Sciatic nerve (tissue), 2 donors: ENCODE results near the gene CNKSR3. TPM values are rescaled to one million over a fixed set of nuclear protein-coding genes. Genes with fewer than 3 reads are reported as not detected.

Source experiments
- ATAC-seq: fragments of 200-7000 bp; cut with Tn5 transposase; one replicate; pipeline ENCODE4 v1.9.1; 2020; ENCODE audit warnings: mild to moderate bottlenecking, moderate library complexity
- DNase-seq: peaks from one replicate; pipeline ENCODE4 v3.0.0-alpha.2; 2020; ENCODE audit warnings: low spot score
- intact Hi-C: fragments of 100-400 bp; cut with DNase I; formaldehyde crosslinking; loops from one replicate; pipeline ENCODE4 v1.14.2; 2022
- total RNA-seq: library from RNA; stranded (reverse); fragmentation: NEBNext Ultra II Directional; extraction: Animal tissue kit (Norgen Biotek cat#: 25700); gene quantifications from one replicate; pipeline ENCODE4 v1.2.1, GENCODE V29; 2021
- donor health status: DM: no; HTN: no; CAD: no.
- donor health status: DM: no; HTN: no; CAD: no.

CNKSR3 gene
- total RNA-seq, 1 donor from 2014 or later, result 22.2 TPM

DNA sequence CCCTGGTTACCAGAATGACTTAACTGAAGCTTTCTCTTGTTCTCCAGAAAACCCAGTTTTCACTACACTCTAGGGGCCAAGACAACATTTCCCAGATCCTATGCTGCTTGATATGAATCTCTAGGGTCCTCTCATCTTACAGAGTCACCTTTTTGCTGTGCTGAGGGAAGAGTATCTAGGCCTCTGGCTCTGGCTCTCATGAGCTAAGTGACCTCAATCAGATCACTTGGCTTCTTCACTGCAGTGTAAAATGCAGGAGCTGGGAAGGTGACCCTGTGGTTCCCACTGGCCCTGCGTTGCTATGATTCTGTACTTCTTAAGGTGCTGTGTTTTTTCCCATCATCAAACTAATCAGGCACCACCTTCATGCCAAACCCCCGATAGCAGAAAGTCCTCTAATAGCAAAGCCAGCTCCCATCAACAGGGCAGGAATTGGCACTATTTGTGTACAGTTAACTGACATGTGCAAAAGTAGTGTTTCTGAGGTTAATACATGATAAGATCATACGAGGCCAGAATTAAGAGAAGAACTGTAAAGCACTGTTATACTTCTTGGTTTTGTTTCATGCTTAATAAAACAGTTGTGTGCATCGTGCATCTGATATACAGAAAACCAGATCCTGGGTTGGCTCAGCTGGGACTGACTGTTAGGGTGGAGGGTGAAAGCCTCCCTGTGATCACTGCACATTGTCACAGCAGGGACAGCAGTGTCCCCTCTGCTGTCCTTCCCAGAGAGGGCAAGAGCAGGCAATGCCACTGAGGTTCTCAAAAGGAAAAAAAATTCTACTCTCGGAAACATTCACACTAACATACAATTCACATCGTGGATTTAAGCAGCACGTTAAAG is 46.7 kb downstream of the CNKSR3 start:
- ATAC-seq (no peak), DNase-seq (no peak)
- intact Hi-C loops, result no loop called here

DNA sequence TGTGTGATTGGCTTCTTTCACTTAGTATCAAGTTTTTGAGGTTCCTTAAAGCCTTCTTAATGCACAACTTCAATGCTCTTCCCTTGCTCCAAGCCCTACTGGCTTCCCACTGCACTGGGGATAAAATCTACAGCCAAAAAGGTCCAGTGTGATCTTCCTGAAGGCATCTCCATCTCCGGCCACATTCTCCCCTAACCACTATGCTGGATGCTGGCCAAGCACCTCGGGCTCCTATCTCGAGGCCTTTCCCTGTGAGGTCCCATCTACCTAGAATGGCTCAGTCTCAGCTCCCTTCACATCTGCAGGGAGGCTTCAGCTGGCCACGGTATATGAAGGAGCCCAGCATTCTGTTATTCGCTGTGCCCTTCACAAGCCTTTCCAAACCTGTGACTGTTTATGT is 48.1 kb downstream of the CNKSR3 start:
- intact Hi-C loops, result no loop called here
- ATAC-seq (no peak), DNase-seq (no peak)

DNA sequence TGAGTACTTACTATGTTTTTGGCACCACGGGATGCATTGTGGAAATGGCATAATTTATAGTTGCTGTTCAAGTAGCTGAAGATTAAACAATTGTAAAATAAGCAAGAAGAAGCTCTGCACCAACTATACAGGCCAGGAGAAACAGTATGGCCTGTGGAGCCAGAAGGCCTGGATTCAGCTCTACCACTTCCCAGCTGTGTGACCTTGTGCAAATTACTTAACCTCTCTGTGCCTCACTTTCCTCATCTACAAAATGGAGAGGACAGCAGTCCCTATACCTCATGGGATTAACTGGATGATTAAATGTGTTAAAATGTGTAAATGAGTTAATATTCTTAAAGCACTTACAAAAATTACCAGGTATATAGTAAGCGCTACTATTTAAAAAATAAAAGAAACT is 49.1 kb downstream of the CNKSR3 start:
- intact Hi-C loops, result no loop called here
- ATAC-seq, result no peak
- DNase-seq, result no peak

DNA sequence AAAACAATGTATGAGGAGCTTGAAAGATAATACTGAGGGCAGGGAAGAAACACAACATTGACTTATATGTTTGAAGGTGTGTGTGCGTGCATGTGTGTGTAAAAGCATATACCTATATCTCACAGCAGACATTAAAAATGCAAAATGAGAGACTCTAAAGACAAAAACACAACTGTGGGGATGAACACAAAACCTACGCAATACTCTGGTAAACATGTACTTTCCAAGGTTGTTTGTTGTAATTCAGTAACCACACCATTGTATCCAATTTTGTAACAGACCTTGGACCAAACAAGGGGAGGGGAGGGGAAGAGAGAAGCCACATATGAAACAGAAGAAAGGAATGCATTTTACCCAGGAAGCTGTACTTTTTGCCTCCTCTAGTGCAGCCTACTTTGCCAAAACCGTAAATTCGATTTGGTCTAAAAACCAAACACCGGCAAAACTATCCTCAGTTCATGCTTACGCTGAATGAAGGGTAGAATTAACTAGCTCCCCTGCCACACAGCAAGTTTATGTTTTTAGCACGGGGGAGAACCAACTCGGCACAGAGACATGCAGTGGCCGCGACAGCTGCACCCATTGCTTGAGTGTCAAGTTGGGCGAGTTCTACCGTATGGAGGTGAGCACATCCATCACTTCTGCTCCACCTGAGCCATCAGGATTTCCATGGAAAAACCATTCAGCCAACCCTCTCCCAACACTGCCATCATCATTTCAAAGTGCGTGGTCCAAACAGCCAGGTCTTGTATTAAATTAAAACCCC is 50.0 kb downstream of the CNKSR3 start:
- DNase-seq (no peak), ATAC-seq (no peak)
- intact Hi-C loops, result no loop called here

DNA sequence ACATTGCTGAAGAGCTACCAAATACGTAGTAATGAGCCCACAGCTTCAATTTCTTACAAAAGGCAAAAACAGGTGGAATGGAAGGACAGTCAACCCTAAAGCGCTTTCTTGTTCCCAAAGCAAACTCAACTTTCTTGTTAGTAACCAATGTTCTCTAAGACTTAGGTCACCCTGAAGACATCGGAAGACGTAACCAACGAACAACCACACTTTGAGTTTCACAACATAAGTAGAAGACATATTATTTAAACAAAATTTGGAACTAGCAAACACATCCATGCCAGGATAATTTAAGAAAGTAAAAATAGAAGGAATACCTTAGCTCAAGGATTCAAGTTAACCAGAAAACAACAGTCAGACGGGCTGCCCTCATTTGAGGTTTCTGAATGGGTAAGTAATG is 51.0 kb downstream of the CNKSR3 start:
- ATAC-seq (no peak), DNase-seq (no peak)
- intact Hi-C loops, result no loop called here

DNA sequence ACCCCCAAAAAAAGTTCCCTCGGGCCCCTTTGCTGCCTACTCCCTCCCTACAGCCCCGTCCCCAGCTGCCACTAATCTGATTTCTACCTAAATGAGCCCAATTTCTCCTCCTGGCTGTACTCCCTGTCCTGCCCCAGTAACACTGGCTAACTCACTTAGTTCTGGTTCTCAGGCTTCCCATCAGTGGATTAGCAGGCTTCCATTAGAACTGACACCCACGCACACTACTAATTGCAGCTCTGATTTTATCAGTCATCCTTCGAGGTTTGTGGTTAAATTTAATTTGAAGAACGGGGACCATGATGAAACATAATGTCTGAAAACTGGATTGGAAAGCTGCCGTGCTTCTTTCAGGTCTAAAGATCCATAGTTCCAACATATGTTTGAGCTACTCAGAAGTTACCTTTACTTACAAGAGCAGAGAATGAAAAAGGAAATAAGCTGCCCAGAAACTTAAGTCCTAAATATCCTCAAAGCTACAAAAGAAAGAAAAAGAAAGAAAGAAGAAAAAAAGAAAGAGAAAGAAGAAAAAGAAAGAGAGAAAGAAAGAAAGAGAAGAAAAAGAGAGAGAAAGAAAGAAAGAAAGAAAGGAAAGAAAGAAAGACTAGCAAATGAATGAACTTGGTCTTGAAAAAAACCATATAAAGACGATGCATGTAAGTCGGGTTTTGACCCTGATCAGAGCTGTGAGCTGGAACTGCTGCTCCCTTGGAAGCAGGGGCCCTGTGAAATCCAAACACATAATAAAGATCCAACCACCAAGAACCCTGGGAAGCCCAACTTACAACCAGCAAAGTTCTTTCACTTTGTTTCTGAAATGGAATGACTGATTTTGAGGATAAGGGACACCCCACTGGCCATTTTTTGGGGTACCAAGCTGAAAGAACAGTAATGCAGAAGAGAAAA is 51.7 kb downstream of the CNKSR3 start:
- intact Hi-C loops, result no loop called here
- ATAC-seq (no peak), DNase-seq (no peak)

DNA sequence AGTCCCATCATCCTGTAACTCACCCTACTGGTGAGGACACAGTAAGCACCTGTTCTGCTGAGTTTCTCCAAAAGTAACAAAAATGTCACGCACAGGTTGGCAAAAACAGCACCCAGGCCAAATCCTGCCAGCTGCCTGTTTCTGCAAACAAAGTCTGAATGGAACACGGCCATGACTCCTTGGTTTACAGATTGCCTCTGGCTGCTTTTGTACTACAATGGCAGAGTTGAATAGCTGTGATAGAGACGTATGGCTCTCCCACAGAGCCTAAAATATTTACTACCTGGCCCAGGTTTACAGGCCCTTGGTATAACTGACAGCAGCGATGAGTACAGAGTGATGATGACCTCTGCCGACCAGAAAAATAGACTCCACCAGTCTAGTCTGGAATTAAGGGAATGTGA is 52.6 kb downstream of the CNKSR3 start:
- ATAC-seq, result no peak
- no peak for DNase-seq
- intact Hi-C loops, result no loop called here

DNA sequence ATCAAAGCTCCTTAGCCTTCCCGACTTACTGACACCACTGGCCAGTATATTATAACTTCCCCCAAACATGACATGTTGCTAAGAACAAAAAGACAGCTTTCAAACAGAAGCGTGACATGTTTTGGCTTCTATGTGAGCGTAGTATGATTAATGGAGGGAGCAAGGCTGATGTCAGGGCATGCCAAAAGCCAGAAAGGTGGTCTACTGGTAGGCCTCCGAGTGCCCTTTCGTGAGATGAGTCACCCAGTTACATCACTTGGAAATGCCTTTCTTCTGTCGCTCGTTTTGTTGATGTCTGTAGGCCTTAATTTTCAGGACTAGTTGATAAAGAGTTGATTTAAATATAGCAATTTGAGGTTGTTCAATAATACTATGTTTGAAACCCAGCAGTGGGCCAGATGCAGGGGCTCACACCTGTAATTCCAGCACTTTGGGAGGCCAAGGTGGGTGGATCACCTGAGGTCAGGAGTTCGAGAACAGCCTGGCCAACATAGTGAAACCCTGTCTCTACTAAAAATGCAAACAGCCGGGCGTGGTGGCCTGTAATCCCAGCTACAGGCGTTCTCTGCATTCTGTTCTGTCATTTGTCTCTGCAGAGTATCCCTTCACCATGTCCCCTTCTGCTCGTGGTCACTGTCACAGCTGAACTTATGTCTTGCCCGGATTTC is 53.3 kb downstream of the CNKSR3 start:
- DNase-seq, result no peak
- ATAC-seq, result no peak
- intact Hi-C loops, result no loop called here

DNA sequence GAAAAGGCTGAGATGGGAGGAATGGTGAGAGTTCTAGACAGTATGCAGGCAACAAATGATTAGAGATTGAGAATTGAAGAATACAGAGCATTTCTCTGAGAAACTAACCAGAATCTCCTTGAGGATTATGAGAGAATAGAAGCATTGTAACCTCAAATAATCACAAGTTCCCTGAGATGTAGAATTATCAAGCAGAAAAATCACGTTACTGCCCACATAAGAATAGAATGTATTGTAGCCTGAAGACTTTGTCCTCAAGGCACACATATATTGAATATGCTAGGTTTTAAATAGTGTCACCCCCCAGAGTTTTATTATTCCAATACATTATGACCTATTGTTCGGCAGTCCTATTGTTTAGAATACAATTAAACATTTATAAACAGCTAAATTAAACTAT is 57.2 kb downstream of the CNKSR3 start:
- ATAC-seq, result no peak
- DNase-seq, result no peak
- intact Hi-C loops, result no loop called here

DNA sequence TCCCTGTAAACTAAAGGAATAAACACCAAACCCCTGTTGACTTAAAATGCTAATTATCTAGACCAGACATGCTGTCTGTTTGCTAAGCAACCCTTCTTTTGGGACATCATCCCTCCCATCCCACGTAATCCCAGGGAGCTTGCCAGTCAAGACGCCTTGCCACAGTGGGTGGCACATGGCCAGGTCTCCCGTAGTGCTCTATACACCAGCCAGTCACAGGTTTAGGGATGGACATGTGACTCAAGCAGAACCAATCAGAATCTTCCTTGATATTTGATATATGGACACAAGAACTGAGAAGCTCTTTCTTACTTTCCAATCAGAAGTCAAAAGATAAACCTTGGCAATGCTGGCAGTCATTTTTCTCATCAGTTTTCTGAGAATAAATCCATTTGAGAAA is 60.0 kb downstream of the CNKSR3 start:
- intact Hi-C loops, result no loop called here
- ATAC-seq (no peak), DNase-seq (no peak)

DNA sequence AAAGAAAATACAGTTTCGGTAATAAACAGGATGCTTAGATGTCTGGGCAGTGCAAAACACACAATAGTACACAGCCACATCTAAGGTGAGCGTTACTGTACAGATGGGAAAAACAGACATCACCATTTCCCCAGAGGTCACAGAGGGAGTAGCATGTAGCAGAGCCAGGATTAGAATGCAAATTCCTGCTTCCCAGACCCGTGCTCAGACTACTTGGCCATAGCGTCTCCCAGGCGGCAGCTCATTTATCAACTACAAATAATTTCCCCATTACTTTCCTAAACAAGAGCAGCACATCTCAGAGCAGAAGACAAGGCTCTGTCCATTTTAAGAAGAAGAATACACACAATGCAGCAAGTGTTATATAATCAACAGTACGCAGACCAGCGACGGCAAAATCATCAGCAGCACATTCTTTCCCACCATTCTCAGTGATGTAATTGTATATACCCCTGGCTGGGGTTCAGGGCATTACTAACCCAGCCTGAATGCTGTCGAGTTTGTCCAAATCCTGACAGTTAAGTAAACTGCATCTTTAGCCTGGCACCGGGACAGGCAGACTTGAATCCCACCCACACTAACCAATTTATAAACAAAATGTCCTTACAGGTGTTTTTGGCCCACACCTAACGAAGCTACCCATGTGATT is 61.9 kb downstream of the CNKSR3 start:
- peak; percentile 80 for ATAC-seq
- DNase-seq, result no peak
- intact Hi-C loops, result no loop called here

DNA sequence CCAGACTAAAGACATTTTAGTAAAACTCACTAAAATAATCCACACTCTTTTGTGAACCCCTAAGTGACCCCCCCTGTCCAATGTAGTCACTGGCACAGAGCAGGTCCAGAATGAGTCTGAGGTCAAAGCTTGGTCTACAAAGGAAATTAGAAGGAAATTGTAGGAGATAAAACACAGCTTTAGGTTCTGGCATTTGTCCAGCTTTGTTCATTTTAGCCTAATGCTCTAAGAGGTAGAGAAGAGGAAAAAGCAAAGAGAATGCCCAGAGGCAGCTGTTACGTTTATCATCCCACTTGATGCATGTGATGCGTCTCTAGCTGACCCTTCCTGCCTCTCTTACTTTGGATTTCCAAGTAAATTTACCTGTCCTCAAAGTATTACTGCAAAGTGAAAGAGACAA is 62.5 kb downstream of the CNKSR3 start:
- no peak for DNase-seq
- intact Hi-C loops, result no loop called here
- no peak for ATAC-seq

DNA sequence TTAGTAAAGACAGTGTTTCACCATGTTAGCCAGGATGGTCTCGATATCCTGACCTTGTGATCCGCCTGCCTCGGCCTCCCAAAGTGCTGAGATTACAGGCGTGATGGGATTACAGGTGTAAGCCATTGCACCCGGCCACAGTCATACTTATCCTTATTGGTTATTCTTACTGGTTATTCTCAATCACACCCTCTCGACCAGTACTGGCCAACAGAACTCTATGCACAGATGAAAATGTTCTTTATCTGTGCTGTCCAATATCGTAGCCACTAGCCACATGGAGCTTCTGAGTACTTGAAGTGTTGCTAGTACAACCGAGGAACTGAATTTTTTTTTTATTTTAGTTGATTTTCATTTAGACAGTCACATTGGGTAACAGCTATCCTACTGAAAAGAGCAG is 63.5 kb downstream of the CNKSR3 start:
- intact Hi-C loops, result no loop called here
- no peak for ATAC-seq
- DNase-seq, result no peak

DNA sequence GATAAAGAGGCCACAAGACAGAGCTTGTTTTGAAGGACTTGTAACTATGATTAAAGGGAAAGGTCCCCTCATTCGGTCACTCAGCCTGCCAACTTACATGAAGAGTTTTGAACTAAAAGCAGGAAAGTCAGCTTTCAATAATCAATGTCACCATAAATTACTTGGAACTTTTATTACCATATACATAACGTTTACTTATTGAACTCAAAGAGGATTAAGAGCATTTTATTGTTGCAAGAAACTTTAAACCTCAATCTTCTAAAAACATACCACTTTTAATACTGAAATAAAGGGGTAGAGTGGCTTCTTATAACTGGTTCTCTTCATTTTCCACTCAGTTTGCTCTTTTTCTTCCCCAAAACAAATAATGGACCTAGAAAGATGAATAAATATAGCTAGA is 65.1 kb downstream of the CNKSR3 start:
- ATAC-seq (no peak), DNase-seq (no peak)
- intact Hi-C loops, result no loop called here

DNA sequence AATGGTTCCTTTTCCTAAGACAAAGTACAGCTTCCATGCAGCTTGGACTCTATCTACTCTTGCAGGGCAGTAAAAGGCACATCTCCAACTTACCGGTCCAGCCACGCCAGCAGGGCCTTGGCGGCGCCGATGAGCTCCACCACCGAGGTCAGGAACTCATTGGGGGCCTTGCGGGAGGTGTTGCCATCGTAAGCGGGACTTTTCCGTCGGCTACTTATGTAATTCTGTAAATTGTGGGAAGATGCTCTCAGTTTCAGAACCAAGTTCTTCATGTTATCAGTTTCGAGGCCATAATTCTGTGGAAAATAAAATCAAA is 68.5 kb downstream of the CNKSR3 start:
- intact Hi-C loops, result no loop called here
- no peak for ATAC-seq
- DNase-seq, result no peak

DNA sequence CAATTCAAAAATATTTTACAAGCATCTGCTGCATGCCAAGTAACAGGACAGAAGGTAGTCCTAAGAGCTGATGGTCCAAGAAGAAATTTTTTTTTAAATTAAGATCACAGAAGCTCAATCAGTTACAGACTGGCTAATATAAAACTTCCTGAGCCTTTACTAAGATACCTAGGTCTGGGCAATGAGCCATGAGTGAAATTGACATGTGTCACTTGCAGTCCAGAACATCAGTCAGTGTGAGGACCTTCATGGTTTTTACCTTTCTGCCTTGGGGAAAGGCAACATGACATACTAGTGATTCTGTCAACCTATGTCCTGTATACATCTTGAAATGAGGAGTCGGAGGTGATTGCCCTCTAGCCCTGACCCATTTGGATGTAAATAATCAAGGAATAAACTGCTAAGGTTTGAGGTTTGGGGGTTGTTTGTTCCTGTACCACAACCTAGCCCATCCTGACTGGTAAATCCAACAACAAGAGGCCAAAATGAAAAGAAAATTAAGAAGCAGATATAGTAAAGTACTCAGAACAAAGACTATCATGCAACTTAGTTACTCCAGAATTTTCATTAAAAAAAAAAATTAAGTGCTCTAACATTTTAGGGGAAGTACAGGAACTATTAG is 70.0 kb downstream of the CNKSR3 start:
- no peak for ATAC-seq
- intact Hi-C loops, result no loop called here
- DNase-seq, result no peak

DNA sequence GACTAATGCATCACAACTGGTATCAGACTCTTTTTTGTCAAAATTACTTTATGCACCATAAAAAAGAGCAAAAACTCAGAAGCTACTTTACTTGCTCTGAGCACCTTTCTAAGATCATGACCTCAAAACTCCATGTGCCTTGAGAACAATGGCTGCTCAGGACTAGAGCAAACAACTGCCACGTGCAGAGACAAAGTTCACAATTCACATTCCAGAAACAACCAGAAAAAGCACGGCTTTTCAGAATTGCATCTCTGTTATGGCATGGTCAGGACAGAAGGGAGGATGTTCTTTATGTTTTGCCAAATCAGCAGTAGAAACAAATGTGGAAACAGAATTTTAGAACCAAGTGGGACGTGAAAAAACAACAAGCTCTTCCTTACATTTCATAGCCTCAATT is 70.5 kb downstream of the CNKSR3 start:
- intact Hi-C loops, result no loop called here
- ATAC-seq (no peak), DNase-seq (no peak)

DNA sequence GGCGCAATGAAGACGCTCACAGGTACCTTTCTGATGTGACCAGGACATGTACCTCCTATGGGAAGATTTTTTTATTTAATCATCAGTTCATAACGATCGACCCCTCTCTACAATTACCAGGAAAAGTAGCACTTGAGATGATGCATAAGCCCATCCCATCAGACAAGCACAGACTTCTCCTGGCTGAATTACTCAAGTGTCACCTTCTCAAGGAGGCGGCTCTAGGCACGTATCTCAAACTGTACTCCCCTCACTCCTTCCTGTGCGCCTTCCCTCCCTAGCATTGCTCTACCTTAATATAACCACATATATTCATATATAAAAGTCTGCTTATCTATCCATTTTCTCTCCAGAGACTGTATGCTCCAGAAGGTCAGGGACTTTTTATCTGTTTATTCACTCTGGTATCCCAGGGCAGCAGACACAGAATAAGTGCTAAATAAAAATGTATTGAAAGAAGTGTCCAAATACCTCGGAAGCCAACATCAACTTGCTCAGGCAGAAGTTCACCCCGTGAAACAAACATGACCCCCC is 71.5 kb downstream of the CNKSR3 start:
- DNase-seq (no peak), ATAC-seq (no peak)
- intact Hi-C loops, result no loop called here
